AG04450 (cell line): Measurements from ENCODE around the gene CPA5. TPM values are rescaled to one million over a fixed set of nuclear protein-coding genes. Genes with fewer than 3 reads are reported as not detected.
"Not testable (repeated sequence)": the region's sequence is repeated elsewhere in the genome, so short reads cannot be mapped to it uniquely, and the experiment has no call there.

Source experiments
- CTCF ChIA-PET: fragments of 300-600, 350-600 bp; formaldehyde crosslinking; extraction: SDS; loops from one replicate; lab custom pipeline; 2022; ENCODE audit warnings: antibody characterized with exemption, inconsistent platforms; lab: Charles Lee
- POLR2A ChIA-PET: fragments of 350-600 bp; formaldehyde crosslinking; extraction: SDS; loops from one replicate; lab custom pipeline; 2021; ENCODE audit warnings: antibody characterized with exemption, inconsistent platforms; lab: Yijun Ruan, JAX
- DNase-seq: peaks from one replicate; pipeline ENCODE4 v3.0.0-alpha.2; 2011; ENCODE audit warnings: low read depth, low spot score
- H3K27ac ChIP-seq: one replicate; pipeline ENCODE4 v1.5.1; 2012; ENCODE audit warnings: low read depth, low read length, control low read depth
- H3K27me3 ChIP-seq: one replicate; pipeline ENCODE4 v1.6.0; 2012; ENCODE audit warnings: low read length; ENCODE audit not compliant: control insufficient read depth, insufficient read depth
- H3K4me3 ChIP-seq: 2 replicates; pipeline ENCODE4 v1.5.1; 2011; ENCODE audit warnings: mild to moderate bottlenecking, low read depth, low read length, control low read depth
- H3K9me3 ChIP-seq: 2 replicates; pipeline ENCODE4 v1.5.1; 2012; ENCODE audit warnings: low read length; ENCODE audit not compliant: control insufficient read depth, insufficient read depth
- CTCF ChIP-seq: IDR thresholded peaks from 2 replicates; pipeline ENCODE4 v1.5.1; 2011; ENCODE audit warnings: low read depth, low read length, control low read depth, inconsistent platforms
- polyA plus RNA-seq: library from polyadenylated mRNA; depleted of rRNA; stranded (reverse); fragments of >200 nt; gene quantifications from 2 replicates; pipeline ENCODE4 v1.2.3, GENCODE V29; 2011

CPA5 gene
- polyA plus RNA-seq, 1 experiment: 0.14 TPM

GRCh38 chr7:130319541-130319940 is 25.1 kb upstream of the CPA5 start:
- Histone ChIP-seq H3K27me3 (no peaks in the 10 kb centered on the region), H3K4me3 (no peak overlapping the region), H3K27ac (no peak overlapping the region), H3K9me3 (no peaks in the 10 kb centered on the region)
- no peak for TF ChIP-seq CTCF
- ChIA-PET POLR2A (no interaction called here), CTCF (no interaction called here)
- no peak for DNase-seq

GRCh38 chr7:130321542-130322229 is 22.9 kb upstream of the CPA5 start:
- CTCF ChIA-PET, H3K27ac ChIP-seq: not testable (repeated sequence)

GRCh38 chr7:130322615-130323014 is 22.0 kb upstream of the CPA5 start:
- DNase-seq: no peak
- TF ChIP-seq CTCF: no peak
- Histone ChIP-seq H3K9me3 (no peaks in the 10 kb centered on the region), H3K4me3 (no peak overlapping the region), H3K27ac (no peak overlapping the region), H3K27me3 (no peaks in the 10 kb centered on the region)
- ChIA-PET CTCF (no interaction called here), POLR2A (no interaction called here)

More at GRCh38 chr7:130321542-130322229, 22.9 kb upstream of the CPA5 start:
- H3K27me3 ChIP-seq, H3K9me3 ChIP-seq, POLR2A ChIA-PET, DNase-seq, H3K4me3 ChIP-seq: not testable (repeated sequence)

- Histone ChIP-seq H3K27me3 (no peaks in the 10 kb centered on the region), H3K9me3 (no peaks in the 10 kb centered on the region), H3K4me3 (no peak overlapping the region), H3K27ac (no peak overlapping the region)
- no peak for TF ChIP-seq CTCF
- DNase-seq: no peak
- ChIA-PET POLR2A (no interaction called here), CTCF (interaction anchor here (0.7 kb wide), 1 partner anchor 253 kb away, joined by 3 read pairs; no protein-coding TSS in a partner anchor)
These were observed 20.2 kb upstream of the CPA5 start for GRCh38 chr7:130324306-130324943.

- peaks cover 4% of the 10 kb centered on the region for H3K27me3 ChIP-seq
- no peak overlapping the region for H3K27ac ChIP-seq
- TF ChIP-seq CTCF: no peak
- DNase-seq: no peak
- ChIA-PET POLR2A (no interaction called here), CTCF (interaction anchor here (0.6 kb wide), 1 partner anchor 145 kb away, joined by 4 read pairs; no protein-coding TSS in a partner anchor)
- no peaks in the 10 kb centered on the region for H3K9me3 ChIP-seq
- H3K4me3 ChIP-seq: no peak overlapping the region
These were observed 14.9 kb upstream of the CPA5 start for GRCh38 chr7:130329681-130330080.
